GM21619 (cell line): ENCODE measurements around the gene ADI1.
"Not testable (repeated sequence)": the region's sequence is repeated elsewhere in the genome, so short reads cannot be mapped to it uniquely, and the experiment has no call there.

Experiments used
- ATAC-seq: cut with Tn5 transposase; IDR thresholded peaks from one replicate; pipeline ENCODE4 v1.9.1; 2021; ENCODE audit not compliant: unreplicated experiment

Gene ADI1

DNA sequence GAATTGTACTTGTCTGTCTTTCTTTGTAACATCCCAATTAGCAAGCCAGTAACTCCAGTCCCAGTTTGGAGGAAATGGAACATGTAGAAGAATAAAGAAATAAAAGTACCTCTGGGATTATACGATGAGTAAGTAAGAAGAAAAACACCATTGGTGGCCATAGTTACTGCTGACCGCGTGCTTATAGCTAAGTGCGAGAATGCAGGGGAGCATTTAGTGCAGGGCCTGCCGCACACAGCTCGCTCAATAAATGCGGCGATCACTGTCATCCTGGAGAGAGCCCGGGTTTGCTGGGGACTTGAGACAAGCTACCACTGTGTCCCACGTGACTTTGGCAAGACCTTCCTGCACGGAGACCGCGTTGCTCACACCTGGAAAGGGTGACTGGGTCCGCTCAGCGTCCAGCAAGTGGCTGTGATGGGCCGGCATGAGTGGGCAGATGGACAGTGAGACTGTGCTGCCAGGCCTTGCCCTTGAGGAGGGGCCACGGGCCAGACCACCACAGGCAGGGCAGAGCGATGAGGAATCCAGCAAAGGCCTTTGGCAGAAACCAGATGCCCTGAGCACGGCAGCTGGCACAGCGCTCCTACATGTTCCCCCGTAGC is 54.8 kb downstream of the ADI1 start:
- no peak for ATAC-seq

DNA sequence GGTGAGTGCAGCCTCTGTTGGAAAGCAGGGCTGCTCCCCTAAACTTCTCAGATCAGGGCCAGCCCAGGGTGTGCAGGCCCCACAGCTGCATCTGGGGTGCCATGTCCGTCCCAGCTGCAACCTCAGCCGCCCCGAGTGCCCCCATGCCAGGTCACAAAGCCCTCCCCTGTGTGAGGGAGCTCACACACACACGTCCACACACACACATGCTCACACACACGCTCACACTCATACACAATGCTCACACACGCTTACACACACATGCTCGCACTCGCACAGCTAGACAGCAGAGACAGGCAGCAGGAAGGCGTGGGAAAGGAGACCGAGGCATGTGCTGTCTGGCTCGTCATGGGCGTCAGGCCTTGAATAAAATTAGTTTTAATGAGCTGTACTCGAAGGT is 55.4 kb downstream of the ADI1 start:
- no peak for ATAC-seq

DNA sequence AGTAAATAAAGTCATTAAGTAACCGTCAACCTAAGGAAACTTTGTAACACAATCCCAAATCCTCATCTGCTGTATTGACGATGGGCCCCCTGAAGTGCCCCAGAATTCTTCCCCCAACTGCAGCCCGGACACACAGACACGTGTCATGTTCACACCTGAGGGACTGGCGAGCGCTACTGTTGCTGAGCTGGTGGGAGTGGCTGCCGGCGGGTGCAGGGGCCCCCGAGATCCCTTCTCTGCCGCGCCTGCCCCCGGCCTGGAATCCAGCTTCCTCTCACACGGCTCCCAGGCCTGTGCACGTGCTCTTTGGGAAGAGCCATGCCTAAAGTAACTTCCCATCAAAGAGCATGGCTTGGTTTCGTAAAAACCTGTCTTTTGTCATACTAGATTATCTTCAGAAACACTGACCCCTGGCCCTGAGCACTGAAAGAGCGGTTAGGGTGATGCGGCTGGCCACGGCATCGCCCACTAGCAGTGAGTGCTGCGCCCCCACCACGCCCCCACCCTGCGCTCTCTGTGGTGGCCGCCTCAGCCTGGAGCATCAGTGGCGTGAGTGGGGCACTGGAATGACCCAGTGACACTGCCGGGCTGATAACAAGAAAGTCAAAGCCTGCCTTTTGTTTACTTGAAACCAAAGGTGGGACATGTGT is 56.0 kb downstream of the ADI1 start:
- ATAC-seq, result no peak

DNA sequence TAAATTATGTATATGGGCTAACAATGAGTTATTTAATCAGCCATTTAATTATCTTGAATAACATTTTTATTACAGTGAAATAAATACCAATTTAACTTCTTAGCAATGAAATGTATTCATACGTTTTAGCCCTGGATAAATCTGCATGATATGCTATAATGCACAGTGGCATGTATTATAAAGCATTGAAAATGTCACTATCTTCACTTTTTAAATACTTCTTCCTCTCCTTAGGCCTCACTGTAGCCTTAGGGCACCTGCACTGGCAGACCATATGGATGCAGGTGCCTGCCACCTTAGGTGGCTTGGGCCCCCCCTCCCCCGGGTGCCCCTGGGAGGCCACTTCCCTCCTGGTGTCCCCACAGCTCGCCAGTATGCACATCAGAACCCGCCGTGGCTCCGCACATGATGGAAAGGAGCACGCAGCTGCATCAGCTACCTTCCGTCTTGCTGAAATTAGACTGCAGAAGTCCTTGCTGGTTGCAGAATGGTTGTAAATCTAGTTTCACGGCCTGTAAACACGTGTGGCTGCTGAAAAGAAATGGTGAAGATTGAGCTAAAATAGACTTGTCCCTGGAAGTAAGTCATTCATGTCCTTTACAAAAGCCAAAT is 56.7 kb downstream of the ADI1 start:
- no peak for ATAC-seq

DNA sequence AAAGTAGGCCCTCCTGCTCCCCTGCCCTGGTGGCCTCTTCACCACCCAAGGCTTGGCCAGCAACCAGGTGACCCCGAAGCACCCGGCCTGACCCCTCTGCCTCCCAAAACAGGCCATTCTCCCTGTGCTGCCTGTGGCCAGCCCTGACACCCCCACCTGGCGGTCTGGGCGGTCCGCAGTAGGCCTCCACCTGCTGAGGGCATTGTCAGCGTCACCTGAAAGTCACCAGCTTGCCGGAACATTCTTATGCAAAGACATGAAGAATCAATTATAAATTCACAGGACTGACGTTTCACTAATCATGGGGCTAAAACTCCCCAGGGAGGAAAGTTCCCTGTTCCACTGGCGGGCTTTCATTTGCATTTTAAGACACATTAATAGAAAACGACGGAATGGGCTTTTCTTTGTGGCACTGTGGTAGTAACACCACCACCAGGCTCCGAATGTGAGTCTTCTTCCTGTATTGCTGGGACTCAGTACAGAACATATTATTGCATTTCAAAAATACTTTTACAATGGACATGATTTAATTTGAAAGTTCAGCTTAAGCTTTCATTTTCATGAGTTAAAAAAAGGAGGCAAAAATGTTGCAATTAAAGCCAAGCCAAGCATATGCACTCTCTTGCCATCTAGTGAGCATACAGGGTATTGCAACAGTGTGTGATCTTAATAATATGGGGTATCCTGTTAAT is 57.4 kb downstream of the ADI1 start:
- peak; percentile 80 for ATAC-seq

DNA sequence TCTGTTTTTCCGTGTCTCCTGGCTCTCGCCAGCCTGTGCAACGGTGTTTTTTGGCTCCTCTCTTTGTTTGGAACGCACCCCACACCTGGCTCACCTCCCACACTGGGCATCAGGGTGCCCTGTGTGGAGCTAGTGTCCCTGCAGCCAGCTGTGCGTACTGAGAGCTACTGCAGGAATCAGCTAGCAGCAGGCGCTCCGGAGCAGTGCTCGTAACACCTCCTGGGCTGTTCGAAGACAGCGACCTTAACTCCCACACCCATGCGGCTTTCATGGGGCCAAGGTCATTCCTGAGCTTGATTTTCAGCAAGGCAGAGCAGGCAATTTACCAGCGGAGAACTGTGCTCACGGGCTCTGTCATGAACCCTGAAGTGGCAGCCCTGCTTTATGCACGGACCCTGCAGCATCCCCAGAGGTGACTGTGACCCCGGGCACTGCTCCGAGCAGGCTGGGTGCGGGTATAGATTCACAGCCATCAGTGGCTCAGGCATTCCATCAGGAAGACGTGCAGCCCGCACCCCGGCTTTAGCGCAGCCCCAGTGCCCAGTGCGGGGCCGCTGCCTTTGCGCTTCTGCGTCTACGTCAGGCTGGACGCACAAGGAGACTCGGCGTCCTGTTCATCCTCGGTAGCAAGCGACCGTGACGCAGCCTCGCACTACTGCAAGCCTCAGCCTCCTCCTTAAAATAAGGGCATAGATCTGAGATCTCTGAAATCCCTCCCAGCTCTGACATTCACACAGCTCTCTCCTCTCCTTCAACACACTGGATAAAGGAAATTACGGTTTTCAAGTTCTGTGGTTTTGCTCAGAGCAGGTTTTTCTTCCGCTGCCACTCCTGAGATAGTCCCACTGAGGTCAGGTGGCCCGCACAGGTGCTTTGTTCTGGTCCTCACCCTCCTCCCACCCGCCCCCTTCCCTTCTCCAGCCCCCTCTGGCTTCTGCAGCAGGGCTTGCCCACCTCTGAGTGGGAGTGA is 58.2 kb downstream of the ADI1 start:
- no peak for ATAC-seq

DNA sequence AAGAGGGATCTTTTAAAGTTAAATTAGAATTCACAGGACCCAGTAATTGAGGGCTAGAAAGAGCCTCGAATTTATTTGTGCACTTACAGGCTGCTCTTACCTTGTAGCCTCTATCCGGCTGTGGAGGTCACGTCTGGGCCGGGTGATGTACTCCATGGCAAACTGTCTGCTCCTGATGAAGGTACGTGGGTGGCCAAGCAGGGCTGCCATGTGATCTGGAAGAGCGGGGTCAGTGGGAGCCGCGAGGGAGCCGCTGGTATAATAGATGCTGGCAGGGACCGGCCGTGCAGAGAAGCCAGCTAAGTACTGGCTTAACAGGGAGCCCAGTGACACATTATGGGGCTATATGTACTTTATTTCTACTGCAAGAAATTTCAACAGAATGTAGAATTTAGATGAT is 59.2 kb downstream of the ADI1 start:
- no peak for ATAC-seq

DNA sequence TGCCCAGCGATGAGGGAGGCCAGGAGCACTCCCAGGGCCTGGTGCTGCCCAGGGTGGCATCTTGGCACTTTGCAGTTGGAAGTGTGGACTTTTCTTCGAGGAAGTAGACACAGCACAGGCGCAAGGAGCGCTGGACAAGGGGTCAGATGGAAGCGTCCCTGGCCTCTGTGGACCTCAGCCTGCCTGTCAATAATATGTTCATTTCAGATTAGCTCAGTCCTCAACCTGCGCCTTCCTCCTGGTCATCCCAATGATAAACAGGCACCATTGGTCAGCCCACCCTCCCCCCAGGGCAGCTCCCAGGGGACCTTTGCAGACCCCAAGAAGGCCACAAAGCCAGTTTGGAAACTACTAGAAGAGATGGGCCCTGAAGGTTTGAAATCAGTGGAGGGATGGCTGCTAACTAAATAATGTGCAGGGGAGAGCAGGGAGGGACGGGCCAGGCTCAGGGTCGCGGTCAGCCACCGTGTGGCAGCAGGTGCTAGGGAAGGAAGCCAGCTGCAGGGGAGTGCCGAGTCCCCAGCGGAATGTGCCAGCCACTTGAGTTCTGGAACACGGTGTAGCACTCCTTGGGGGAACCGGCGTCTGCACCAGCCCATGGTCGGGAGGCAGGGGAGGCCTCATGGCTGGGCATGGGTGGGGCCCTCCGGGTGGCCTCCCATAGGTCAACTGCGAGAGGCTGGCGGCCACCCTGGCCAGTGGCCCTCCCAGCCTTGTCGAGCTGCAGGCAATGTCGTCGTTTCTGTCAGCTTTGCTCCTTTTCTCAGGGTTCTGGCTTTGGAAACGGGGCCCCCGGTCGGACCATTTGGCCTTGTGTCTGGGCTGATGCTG is 59.9 kb downstream of the ADI1 start:
- ATAC-seq, result no peak

DNA sequence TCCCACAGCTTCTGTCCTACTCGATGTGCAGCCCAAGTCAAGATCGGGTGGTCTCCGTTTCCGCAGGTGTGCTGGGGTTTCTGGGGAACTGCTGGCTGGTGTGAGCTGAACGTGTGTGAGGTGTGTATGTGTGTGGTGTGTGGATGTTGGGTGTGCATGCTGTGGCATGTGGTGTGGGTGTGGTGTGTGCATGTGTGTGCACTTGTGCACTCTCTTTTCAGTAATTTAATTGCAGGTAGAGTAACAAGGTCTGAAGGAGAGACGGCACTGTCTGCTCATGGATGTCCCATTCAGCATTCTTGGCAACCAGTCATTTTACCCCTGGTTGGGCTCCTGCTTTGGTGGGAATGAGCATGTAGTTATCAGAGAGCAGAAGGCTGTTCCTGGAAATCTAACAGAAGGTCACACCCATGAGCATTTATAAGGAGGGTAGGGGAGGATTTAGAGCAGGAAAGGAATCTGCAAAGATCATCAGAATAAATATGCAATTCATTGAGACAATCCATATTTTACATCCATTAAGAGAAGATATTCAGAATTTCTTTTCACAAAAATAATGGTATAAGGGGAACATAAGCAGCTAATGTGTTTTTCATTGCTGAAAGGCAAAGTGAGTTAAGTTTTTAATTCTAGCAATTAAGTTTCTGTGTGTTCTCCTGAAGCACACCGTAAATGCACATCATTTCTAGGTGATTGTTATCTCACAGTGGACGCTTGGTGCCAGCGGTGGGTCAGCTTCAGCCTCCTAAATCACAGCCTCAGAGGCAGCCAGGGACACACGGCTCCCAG is 60.7 kb downstream of the ADI1 start:
- ATAC-seq, result no peak

DNA sequence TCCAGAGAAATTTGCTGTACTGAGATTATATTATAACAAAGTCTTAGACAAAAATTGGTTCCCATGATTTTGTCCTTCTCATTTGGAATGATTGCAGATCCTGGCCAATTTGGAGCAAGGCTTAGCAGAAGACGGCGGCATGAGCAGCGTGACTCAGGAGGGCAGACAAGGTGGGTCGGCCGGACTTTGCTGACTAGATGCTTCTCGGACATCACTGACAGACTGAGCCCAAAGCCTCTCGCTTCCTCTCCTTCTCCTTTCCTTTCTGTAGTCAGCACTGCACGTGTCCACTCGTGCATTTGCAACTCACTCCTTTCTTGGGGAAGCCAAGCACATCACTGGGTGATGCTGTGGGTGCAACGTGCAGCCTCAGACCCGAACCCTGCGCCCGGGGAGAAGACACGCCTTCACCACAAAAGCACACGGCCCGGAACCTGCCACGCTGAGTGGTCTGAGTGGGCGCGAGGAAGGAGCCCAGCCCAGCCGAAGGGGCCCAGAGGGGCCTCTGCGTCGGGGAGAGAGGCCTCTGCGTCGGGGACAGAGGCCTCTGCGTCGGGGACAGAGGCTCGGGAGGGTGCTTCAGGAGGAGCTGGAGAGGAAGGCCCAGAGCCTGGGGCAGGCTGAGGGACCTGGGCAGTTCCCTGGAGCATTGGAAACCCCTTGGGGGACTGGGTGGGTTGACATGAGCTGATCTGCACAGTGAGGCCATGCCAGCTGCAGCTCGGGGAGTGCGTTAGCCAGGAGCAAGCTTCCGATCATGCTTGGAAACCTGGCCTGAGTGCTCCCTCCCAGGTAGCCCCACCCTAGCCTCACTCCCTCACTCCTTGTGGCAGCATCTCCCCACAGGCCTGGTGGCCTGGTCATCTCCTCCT is 61.6 kb downstream of the ADI1 start:
- ATAC-seq, result no peak

DNA sequence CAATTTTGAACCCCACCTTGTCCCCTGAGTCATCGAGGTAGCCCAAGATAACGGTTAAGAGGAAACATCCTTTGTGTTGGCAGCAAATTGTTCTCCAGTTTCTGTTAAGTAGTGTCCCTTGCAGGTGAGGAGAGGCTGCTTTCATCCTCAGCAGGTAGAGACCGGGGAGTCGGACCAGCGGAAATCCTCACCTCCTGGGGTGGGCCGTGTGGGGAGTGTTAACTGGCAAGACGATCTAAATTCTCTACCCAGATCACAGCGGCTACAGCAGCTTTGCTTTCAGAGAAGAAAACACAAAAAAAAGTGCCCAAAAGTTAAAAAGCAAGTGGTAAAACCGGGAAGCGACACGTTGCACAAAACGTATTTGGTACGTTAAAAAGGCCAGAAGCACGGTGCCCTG is 63.2 kb downstream of the ADI1 start:
- no peak for ATAC-seq

DNA sequence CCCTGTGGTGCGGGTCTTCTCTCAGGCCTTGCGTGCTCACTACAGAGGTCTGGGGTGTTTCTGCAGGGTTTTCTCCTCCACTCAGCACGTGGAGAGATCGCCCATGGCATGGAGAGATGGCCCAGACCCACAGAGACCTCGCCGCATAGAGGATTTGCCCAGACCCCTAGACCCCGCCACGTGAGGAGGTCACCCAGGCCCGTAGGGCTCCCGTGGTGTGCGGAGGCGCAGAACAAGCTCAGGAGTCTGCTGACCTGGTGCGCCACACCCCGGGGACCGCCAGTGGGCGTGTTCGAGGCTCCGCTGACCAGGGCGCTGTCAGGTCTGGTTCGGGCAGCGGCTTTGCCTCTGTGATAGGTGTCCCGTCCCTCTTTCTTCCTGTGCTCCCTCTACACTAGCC is 64.5 kb downstream of the ADI1 start:
- ATAC-seq, result no peak

DNA sequence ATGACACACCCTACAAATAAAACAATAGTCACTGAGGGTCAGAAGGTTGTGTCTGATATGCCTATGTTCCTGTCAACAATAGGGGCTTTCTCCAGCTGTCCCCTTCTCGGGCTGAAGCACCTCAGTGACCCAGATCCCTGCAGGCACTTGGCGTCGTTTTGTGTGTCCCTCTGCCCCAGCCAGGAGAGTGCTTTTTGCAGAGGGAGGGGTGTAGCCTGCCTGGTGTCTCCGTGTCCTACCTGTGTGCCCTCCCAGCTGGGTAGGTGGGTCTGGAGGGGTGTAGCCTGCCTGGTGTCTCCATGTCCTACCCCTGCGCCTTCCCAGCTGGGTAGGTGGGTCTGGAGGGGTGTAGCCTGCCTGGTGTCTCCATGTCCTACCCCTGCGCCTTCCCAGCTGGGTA is 65.3 kb downstream of the ADI1 start:
- not testable (repeated sequence) for ATAC-seq

DNA sequence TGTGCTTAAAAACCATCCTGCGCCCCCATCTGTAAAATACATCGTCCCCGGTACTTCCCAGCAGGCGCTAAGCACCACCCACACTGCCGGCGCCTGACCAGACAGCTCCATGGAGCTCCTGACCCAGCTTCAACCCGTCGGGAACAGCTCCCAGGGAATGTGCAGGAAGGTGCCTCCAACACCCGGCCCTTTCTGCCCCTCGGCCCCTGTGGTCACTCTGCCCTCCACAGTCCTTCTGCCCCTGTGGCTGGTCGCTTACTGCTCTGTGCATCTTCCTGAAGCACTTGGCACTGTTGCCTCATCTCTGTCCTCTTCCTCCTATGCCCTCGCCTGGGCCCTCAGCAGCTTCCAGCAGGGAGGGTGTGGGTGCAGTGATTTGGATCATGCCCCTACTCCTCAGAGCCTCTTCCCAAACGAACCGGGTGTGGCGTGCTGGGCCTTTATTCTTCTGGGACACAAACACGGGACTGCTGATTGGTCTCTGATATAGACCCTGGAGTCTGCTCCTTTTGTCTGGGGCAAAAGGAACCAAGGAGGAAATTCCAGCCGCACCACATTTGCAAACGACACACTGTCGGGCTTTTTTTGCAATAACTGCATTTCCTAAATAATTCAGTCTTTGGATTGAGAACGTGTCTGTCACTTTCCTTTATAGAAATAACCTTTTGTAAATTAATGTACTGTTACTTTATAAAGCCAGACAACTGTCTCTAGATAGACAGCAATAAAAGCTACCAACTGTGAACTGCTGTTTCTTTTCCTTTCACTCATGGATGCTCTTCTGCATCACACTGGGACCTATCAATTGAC is 65.9 kb downstream of the ADI1 start:
- ATAC-seq, result no peak

DNA sequence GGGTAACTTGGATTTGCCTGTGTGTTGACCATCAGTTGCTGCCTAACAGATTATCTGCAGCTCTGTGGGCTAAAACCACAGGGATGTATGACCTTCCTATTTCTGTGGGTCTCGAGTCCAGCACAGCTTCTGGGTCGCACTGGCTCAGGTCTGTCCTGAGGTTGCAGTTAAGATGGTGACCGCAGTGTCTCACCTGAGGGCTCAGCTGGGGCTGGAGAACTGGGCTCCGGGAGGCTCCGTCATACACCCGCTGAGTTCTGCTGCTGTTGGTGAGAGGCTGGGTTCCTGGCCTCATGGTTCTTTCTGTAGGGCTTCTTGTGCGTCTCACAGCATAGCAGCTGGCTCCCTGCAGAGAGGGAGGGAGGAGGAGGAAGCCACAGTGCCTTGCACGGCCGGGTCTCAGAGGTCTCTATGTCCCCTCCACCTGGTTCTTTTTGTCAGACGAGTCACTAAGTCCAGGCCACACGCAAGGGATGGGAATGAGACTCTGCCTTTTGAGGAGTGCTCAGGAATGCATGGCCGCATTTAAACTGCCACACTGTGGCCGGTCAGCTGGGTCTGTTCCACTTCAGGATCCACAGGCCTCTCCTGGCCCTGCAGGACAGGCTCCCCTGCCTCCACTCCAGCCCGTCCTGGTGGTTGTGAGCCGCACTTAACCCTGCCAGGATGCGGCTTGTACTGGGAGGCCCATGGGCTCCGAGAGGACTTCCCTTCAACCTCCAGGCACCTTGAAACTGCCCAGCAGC is 67.2 kb downstream of the ADI1 start:
- ATAC-seq, result no peak

DNA sequence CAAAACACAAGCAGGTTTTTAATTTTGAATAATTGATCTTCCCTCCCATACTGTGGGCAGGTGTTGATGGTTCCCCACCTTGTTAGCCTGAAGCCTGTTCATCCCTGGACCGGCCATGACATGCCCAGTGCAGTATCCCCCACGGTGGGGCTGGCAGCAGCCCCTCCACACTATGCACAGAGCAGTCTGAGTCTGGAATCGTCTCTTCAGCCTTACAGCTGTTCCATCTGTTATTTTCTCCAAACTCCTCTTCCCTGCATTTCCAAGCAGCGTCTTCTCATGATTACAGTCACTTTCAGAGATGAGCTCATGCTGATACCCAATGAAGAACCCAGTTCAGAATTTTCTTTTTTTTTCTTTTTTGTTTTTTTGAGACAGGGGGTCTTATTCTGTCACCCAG is 68.2 kb downstream of the ADI1 start:
- ATAC-seq, result no peak
